HCT116 (cell line): ENCODE results near the gene ABCF3. TPM values are rescaled to one million over a fixed set of nuclear protein-coding genes. Genes with fewer than 3 reads are reported as not detected.

Source experiments
- ATAC-seq: fragments of 200-7000 bp; cut with Tn5 transposase; 2 replicates; pipeline ENCODE4 v1.9.1; 2020; ENCODE audit warnings: mild to moderate bottlenecking, moderate library complexity
- BruUV-seq: library from RNA; stranded (reverse); fragments of 400-500 nt; replicated peaks from 2 replicates; lab custom pipeline; 2021; lab: Mats Ljungman, UMichigan
- CTCF ChIA-PET: fragments of 300-600 bp; sonication (Branson Sonifier 250); formaldehyde crosslinking; loops from one replicate; lab custom pipeline; 2021; ENCODE audit warnings: antibody characterized with exemption; lab: Charles Lee
- POLR2A ChIA-PET: fragments of 300-600, 350-600 bp; sonication (Branson Sonifier 250); formaldehyde crosslinking; loops from one replicate; lab custom pipeline; 2021; ENCODE audit warnings: antibody characterized with exemption; lab: Charles Lee
- RAD21 ChIA-PET, 2 experiments: fragments of 300-600 bp; sonication (Branson Sonifier 250); formaldehyde crosslinking; loops; one replicate each; lab custom pipeline; 2023; ENCODE audit warnings: low total read pairs in 2 of 2; ENCODE audit not compliant: uncharacterized antibody in 2 of 2, unreplicated experiment in 2 of 2, low non-redundant PET in 1 of 2; lab: Charles Lee
- DNase-seq: peaks from one replicate; pipeline ENCODE4 v3.0.0-alpha.2; 2010; ENCODE audit warnings: low read depth, low spot score
- H2AFZ ChIP-seq: fragments of 200-600 bp; shearing (Covaris generic), sonication (generic); 2 replicates; pipeline ENCODE4 v1.6.1; 2017; ENCODE audit warnings: low read depth, mixed run types, mixed read lengths, antibody characterized with exemption, low read length; ENCODE audit not compliant: poor library complexity, severe bottlenecking
- H3K27ac ChIP-seq: 2 replicates; pipeline ENCODE4 v1.5.1; 2012; ENCODE audit warnings: low read depth, low read length
- H3K27me3 ChIP-seq: fragments of 200-600 bp; sonication (generic); 2 replicates; pipeline ENCODE4 v1.6.1; 2016; ENCODE audit warnings: mixed run types, low read length, mixed read lengths; ENCODE audit not compliant: insufficient read depth
- H3K36me3 ChIP-seq, 2 experiments: fragments of 200-500 bp in 1 of 2; fragments of 200-600 bp in 1 of 2; sonication (Bioruptor generic) in 1 of 2; sonication (generic) in 1 of 2; 2 replicates each; pipeline versions ENCODE4 v1.5.1 to v1.6.1; 2014 to 2016; ENCODE audit warnings: low read length in 2 of 2, inconsistent platforms in 1 of 2, mixed read lengths in 1 of 2, mixed run types in 1 of 2; ENCODE audit not compliant: insufficient read depth in 2 of 2, control insufficient read depth in 1 of 2
- H3K4me1 ChIP-seq, 2 experiments: fragments of 200-600 bp in 1 of 2; sonication (generic) in 1 of 2; 2 replicates each; pipeline versions ENCODE4 v1.5.1 to v1.6.1; 2012 to 2017; ENCODE audit warnings: low read length in 2 of 2, inconsistent platforms in 1 of 2, mild to moderate bottlenecking in 1 of 2, mixed read lengths in 1 of 2, mixed run types in 1 of 2, moderate library complexity in 1 of 2; ENCODE audit not compliant: insufficient read depth in 2 of 2, control insufficient read depth in 1 of 2
- H3K4me2 ChIP-seq: fragments of 200-600 bp; sonication (generic); 2 replicates; pipeline ENCODE4 v1.6.1; 2017; ENCODE audit warnings: mixed run types, low read length, mixed read lengths
- H3K4me3 ChIP-seq, 2 experiments: fragments of 200-600 bp in 1 of 2; sonication (generic) in 1 of 2; replicated peaks in 1 of 2; 2 replicates each; pipeline ENCODE4 v1.5.1; 2011 to 2016; ENCODE audit warnings: low read length in 2 of 2, control low read depth in 1 of 2, low read depth in 1 of 2, mild to moderate bottlenecking in 1 of 2, mixed read lengths in 1 of 2, mixed run types in 1 of 2
- H3K79me2 ChIP-seq: fragments of 200-600 bp; sonication (generic); 2 replicates; pipeline ENCODE4 v1.6.1; 2017; ENCODE audit warnings: mild to moderate bottlenecking, mixed run types, low read length, moderate library complexity, mixed read lengths; ENCODE audit not compliant: insufficient read depth
- H3K9ac ChIP-seq: fragments of 200-600 bp; sonication (generic); 2 replicates; pipeline ENCODE4 v1.6.1; 2016; ENCODE audit warnings: low read length, mixed read lengths
- H3K9me2 ChIP-seq: fragments of 200-600 bp; sonication (generic), shearing (Covaris generic); 2 replicates; pipeline ENCODE4 v1.6.1; 2017; ENCODE audit warnings: mixed run types, mild to moderate bottlenecking, moderate library complexity; ENCODE audit not compliant: insufficient read depth
- H3K9me3 ChIP-seq, 2 experiments: fragments of 200-500 bp in 1 of 2; fragments of 200-600 bp in 1 of 2; sonication (Bioruptor generic) in 1 of 2; sonication (generic) in 1 of 2; 2 replicates each; pipeline ENCODE4 v1.6.1; 2014 to 2017; ENCODE audit warnings: low read length in 2 of 2, mixed read lengths in 2 of 2, inconsistent platforms in 1 of 2, low read depth in 1 of 2, mild to moderate bottlenecking in 1 of 2, mixed run types in 1 of 2, moderate library complexity in 1 of 2; ENCODE audit not compliant: control insufficient read depth in 1 of 2, insufficient read depth in 1 of 2
- H4K20me1 ChIP-seq: fragments of 200-600 bp; sonication (generic), shearing (Covaris generic); 2 replicates; pipeline ENCODE4 v1.6.1; 2017; ENCODE audit warnings: mixed run types, mild to moderate bottlenecking, moderate library complexity; ENCODE audit not compliant: insufficient read depth
- CBX3 ChIP-seq: IDR thresholded peaks from 2 replicates; pipeline ENCODE4 v1.6.1; 2012; ENCODE audit warnings: low read depth
- CEBPB ChIP-seq: IDR thresholded peaks from 2 replicates; pipeline ENCODE4 v1.6.1; 2012; ENCODE audit warnings: low read depth
- CTCF ChIP-seq, 3 experiments: fragments of 200-600 bp in 1 of 3; sonication (generic) in 1 of 3; IDR thresholded peaks in 2 of 3; conservative IDR thresholded peaks in 1 of 3; 2 replicates each; pipeline ENCODE4 v1.5.1; 2012 to 2017; ENCODE audit warnings: low read depth in 2 of 3, low read length in 2 of 3, antibody characterized with exemption in 1 of 3, borderline replicate concordance in 1 of 3, control low read depth in 1 of 3, mild to moderate bottlenecking in 1 of 3, mixed read lengths in 1 of 3, mixed run types in 1 of 3, moderate library complexity in 1 of 3; ENCODE audit not compliant: insufficient read depth in 1 of 3
- EGR1 ChIP-seq: IDR thresholded peaks from 2 replicates; pipeline ENCODE4 v1.6.1; 2012; ENCODE audit warnings: low read depth
- ELF1 ChIP-seq: IDR thresholded peaks from 2 replicates; pipeline ENCODE4 v1.6.1; 2012; ENCODE audit warnings: low read depth, borderline replicate concordance
- EZH2 ChIP-seq: fragments of 200-600 bp; sonication (generic); IDR thresholded peaks from 2 replicates; pipeline ENCODE4 v1.6.1; 2017; ENCODE audit warnings: antibody characterized with exemption, mixed run types
- EZH2phosphoT487 ChIP-seq: fragments of 200-600 bp; IDR thresholded peaks from 2 replicates; pipeline ENCODE4 v1.6.1; 2018; ENCODE audit warnings: antibody characterized with exemption, borderline replicate concordance
- FOSL1 ChIP-seq: IDR thresholded peaks from 2 replicates; pipeline ENCODE4 v1.6.1; 2012; ENCODE audit warnings: low read depth
- POLR2AphosphoS5 ChIP-seq: IDR thresholded peaks from 2 replicates; pipeline ENCODE4 v1.6.1; 2011; ENCODE audit warnings: mild to moderate bottlenecking, low read depth, low read length, moderate library complexity
- RAD21 ChIP-seq: IDR thresholded peaks from 2 replicates; pipeline ENCODE4 v1.6.1; 2012; ENCODE audit warnings: low read depth, mild to moderate bottlenecking
- REST ChIP-seq: IDR thresholded peaks from 2 replicates; pipeline ENCODE4 v1.6.1; 2012; ENCODE audit warnings: low read depth
- SIN3A ChIP-seq: IDR thresholded peaks from 2 replicates; pipeline ENCODE4 v1.6.1; 2012; ENCODE audit warnings: low read depth
- SP1 ChIP-seq: IDR thresholded peaks from 2 replicates; pipeline ENCODE4 v1.6.1; 2012; ENCODE audit warnings: low read depth
- SRF ChIP-seq: IDR thresholded peaks from 2 replicates; pipeline ENCODE4 v1.6.1; 2012; ENCODE audit warnings: low read depth
- TCF7L2 ChIP-seq: IDR thresholded peaks from 2 replicates; pipeline ENCODE4 v1.7.0; 2011; ENCODE audit warnings: borderline replicate concordance, inconsistent platforms; ENCODE audit not compliant: insufficient read depth, insufficient read length; ENCODE audit errors: extremely low read depth
- YY1 ChIP-seq: IDR thresholded peaks from 2 replicates; pipeline ENCODE4 v1.6.1; 2011; ENCODE audit warnings: low read length, low read depth, moderate library complexity, mild to moderate bottlenecking; ENCODE audit not compliant: insufficient replicate concordance; ENCODE audit errors: extremely low read depth
- ZBTB33 ChIP-seq: IDR thresholded peaks from 2 replicates; pipeline ENCODE4 v1.6.1; 2011; ENCODE audit warnings: mild to moderate bottlenecking, low read length, moderate library complexity; ENCODE audit not compliant: insufficient replicate concordance; ENCODE audit errors: extremely low read depth
- ZNF274 ChIP-seq: fragments of 200-500 bp; sonication (Bioruptor generic); IDR thresholded peaks from 2 replicates; pipeline ENCODE4 v1.6.1; 2014; ENCODE audit warnings: mild to moderate bottlenecking, low read depth, low read length, inconsistent platforms
- intact Hi-C: fragments of 100-400 bp; cut with micrococcal nuclease; formaldehyde crosslinking; loops from 2 replicates; pipeline ENCODE4 v1.10.0; 2022
- total RNA-seq: library from RNA; stranded (reverse); gene quantifications from one replicate; pipeline ENCODE4 v1.2.1, GENCODE V29; 2021; ENCODE audit not compliant: unreplicated experiment

Gene ABCF3
- total RNA-seq, 1 experiment from 2014 or later = 74.6 TPM

GRCh38 chr3:184237807-184238206, 51.8 kb downstream of the ABCF3 start:
- H3K9me3 ChIP-seq = no peaks in the 10 kb centered on the region
- no peak for DNase-seq
- no peak for TF ChIP-seq SP1
- no peak for TF ChIP-seq RAD21
- TF ChIP-seq CTCF (IDR thresholded peaks at IDR 0.05 in 2 of 3, conservative IDR thresholded peaks at IDR 0.05 in 1 of 3; ENCODE audit: borderline replicate concordance in 1 of 3, insufficient read depth in 1 of 3, low read depth in 2 of 3, low read length in 2 of 3) = no peak
- no peak for TF ChIP-seq ZBTB33
- no peak for TF ChIP-seq REST
- no peak for TF ChIP-seq SRF
- no peak for TF ChIP-seq YY1
- no peak for TF ChIP-seq SIN3A
- TF ChIP-seq TCF7L2 = no peak
- no peak for TF ChIP-seq CBX3
- no peak for TF ChIP-seq EZH2phosphoT487
- TF ChIP-seq EGR1 = no peak
- no peak for TF ChIP-seq ELF1
- TF ChIP-seq FOSL1 = no peak
- no peak for TF ChIP-seq CEBPB
- no peak for TF ChIP-seq EZH2
- no peak for TF ChIP-seq POLR2AphosphoS5
- TF ChIP-seq ZNF274 = no peak
- TF ChIP-seq, all 23 proteins: peak for 0
- Histone ChIP-seq H4K20me1 (no peaks in the 10 kb centered on the region), H3K9ac (no peak overlapping the region), H3K27ac (no peak overlapping the region), H3K4me3 (no peak overlapping the region), H2AFZ (no peak overlapping the region), H3K79me2 (no peaks in the 10 kb centered on the region), H3K36me3 (peaks cover 5 to 7% of the 10 kb centered on the region in 2 experiments; a peak in 3 of 4 replicates), H3K27me3 (no peaks in the 10 kb centered on the region), H3K4me2 (no peak overlapping the region), H3K9me2 (no peaks in the 10 kb centered on the region), H3K4me1 (peaks cover 12 to 17% of the 10 kb centered on the region in 2 experiments)
- ChIA-PET RAD21 (no interaction called here), POLR2A (interaction anchor here (1.0 to 1.2 kb wide), 2 partner anchors 9 to 11 kb away, joined by 3 to 4 read pairs; no protein-coding TSS in a partner anchor), CTCF (interaction anchor here (2.3 kb wide), 1 partner anchor 10 kb away, joined by 9 read pairs; no protein-coding TSS in a partner anchor)
- intact Hi-C loops = no loop called here
- ATAC-seq = no peak
- no TSS peak for BruUV-seq
